Lower lobe of right lung (tissue), 2 donors: Measurements from ENCODE around the gene ETV6. TPM values are rescaled to one million over a fixed set of nuclear protein-coding genes. Genes with fewer than 3 reads are reported as not detected.

ENCODE experiments used
- ATAC-seq, 2 donors: fragments of 200-7000 bp; cut with Tn5 transposase; one replicate each; pipeline ENCODE4 v1.9.1; 2020 to 2022; ENCODE audit warnings: mild to moderate bottlenecking in 2 of 2, moderate library complexity in 2 of 2
- DNase-seq: peaks from one replicate; pipeline ENCODE4 v3.0.0-alpha.2; 2020
- H3K27ac ChIP-seq: fragments of 200-600 bp; one replicate; pipeline ENCODE4 v1.8.0; 2022
- H3K27me3 ChIP-seq: fragments of 200-600 bp; one replicate; pipeline ENCODE4 v1.8.0; 2022; ENCODE audit warnings: low read depth
- H3K36me3 ChIP-seq: fragments of 200-600 bp; one replicate; pipeline ENCODE4 v1.8.0; 2022; ENCODE audit warnings: mild to moderate bottlenecking
- H3K4me1 ChIP-seq: fragments of 200-600 bp; one replicate; pipeline ENCODE4 v1.8.0; 2022
- H3K4me3 ChIP-seq: fragments of 200-600 bp; one replicate; pipeline ENCODE4 v1.8.0; 2022; ENCODE audit warnings: mild to moderate bottlenecking
- H3K9me3 ChIP-seq: fragments of 200-600 bp; one replicate; pipeline ENCODE4 v1.8.0; 2022
- CTCF ChIP-seq: fragments of 200-600 bp; IDR thresholded peaks from one replicate; pipeline ENCODE4 v1.8.0; 2022; ENCODE audit warnings: antibody characterized with exemption, mild to moderate bottlenecking
- intact Hi-C: fragments of 100-400 bp; cut with DNase I; formaldehyde crosslinking; loops from one replicate; pipeline ENCODE4 v1.11.0; 2022
- total RNA-seq: library from RNA; stranded (reverse); fragmentation: NEBNext Ultra II Directional; extraction: Animal tissue kit (Norgen Biotek cat#: 25700); gene quantifications from one replicate; pipeline ENCODE4 v1.2.1, GENCODE V29; 2021
- donor health status: DM: no; HTN: yes; CAD: no; lungs with severe emphysema.

Gene ETV6
- total RNA-seq, 1 donor from 2014 or later, result 48.4 TPM

- peaks cover 78% of the 10 kb centered on the region for H3K4me1 ChIP-seq
- ATAC-seq (no peak), DNase-seq (no peak)
- H3K36me3 ChIP-seq, result no peaks in the 10 kb centered on the region
- no peak overlapping the region for H3K27ac ChIP-seq
- no peaks in the 10 kb centered on the region for H3K27me3 ChIP-seq
- H3K9me3 ChIP-seq, result no peaks in the 10 kb centered on the region
- no peak for TF ChIP-seq CTCF
- H3K4me3 ChIP-seq, result no peak overlapping the region
- intact Hi-C loops, result no loop called here
Measured at GRCh38 chr12:11727133-11727664, 77.7 kb downstream of the ETV6 start.

- no peaks in the 10 kb centered on the region for H3K9me3 ChIP-seq
- H3K36me3 ChIP-seq, result no peaks in the 10 kb centered on the region
- ATAC-seq (no peak), DNase-seq (no peak)
- no peak overlapping the region for H3K27ac ChIP-seq
- intact Hi-C loops, result no loop called here
- H3K27me3 ChIP-seq, result no peaks in the 10 kb centered on the region
- H3K4me3 ChIP-seq, result no peak overlapping the region
- no peak for TF ChIP-seq CTCF
- peaks cover 88% of the 10 kb centered on the region for H3K4me1 ChIP-seq
Measured at GRCh38 chr12:11728154-11728755, 78.8 kb downstream of the ETV6 start.

GRCh38 chr12:11729008-11729407, 79.5 kb downstream of the ETV6 start:
- ATAC-seq (peak in 1 of 2 donors; percentile 33), DNase-seq (no peak)
- H3K4me1 ChIP-seq, result peaks cover 81% of the 10 kb centered on the region
- no peak for TF ChIP-seq CTCF
- no peak overlapping the region for H3K4me3 ChIP-seq
- H3K27ac ChIP-seq, result peak overlapping the region; percentile 48
- H3K9me3 ChIP-seq, result no peaks in the 10 kb centered on the region
- H3K36me3 ChIP-seq, result no peaks in the 10 kb centered on the region
- H3K27me3 ChIP-seq, result no peaks in the 10 kb centered on the region
- intact Hi-C loops, result no loop called here

- peak overlapping the region; percentile 48 for H3K27ac ChIP-seq
- DNase-seq (no peak), ATAC-seq (no peak)
- no peak for TF ChIP-seq CTCF
- H3K4me1 ChIP-seq, result peaks cover 75% of the 10 kb centered on the region
- H3K36me3 ChIP-seq, result no peaks in the 10 kb centered on the region
- intact Hi-C loops, result no loop called here
- H3K9me3 ChIP-seq, result no peaks in the 10 kb centered on the region
- no peak overlapping the region for H3K4me3 ChIP-seq
- H3K27me3 ChIP-seq, result no peaks in the 10 kb centered on the region
Measured at GRCh38 chr12:11729439-11730150, 80.1 kb downstream of the ETV6 start.

GRCh38 chr12:11730299-11731041, 81.0 kb downstream of the ETV6 start:
- peak; percentile 86 to 91 for ATAC-seq
- H3K36me3 ChIP-seq, result no peaks in the 10 kb centered on the region
- intact Hi-C loops, result no loop called here
- no peaks in the 10 kb centered on the region for H3K9me3 ChIP-seq
- H3K4me1 ChIP-seq, result peaks cover 66% of the 10 kb centered on the region
- H3K27me3 ChIP-seq, result no peaks in the 10 kb centered on the region
- no peak for TF ChIP-seq CTCF
- no peak overlapping the region for H3K4me3 ChIP-seq
- peak; percentile 54 for DNase-seq
- H3K27ac ChIP-seq, result peak overlapping the region; percentile 68
